Tibial nerve (tissue), 4 donors: ENCODE data around the gene L3MBTL3. TPM values are rescaled to one million over a fixed set of nuclear protein-coding genes. Genes with fewer than 3 reads are reported as not detected.

Experiments
- DNase-seq, 2 donors: peaks; one replicate each; pipeline ENCODE4 v3.0.0-alpha.2; 2019; ENCODE audit warnings: low spot score in 2 of 2
- H3K27ac ChIP-seq, 4 donors: fragments of 200-600 bp; sonication (generic) in 3 of 4; one replicate each; pipeline ENCODE4 v1.5.1; 2017 to 2019; ENCODE audit warnings: mild to moderate bottlenecking in 1 of 4
- H3K27me3 ChIP-seq, 2 donors: fragments of 200-600 bp; sonication (generic) in 1 of 2; one replicate each; pipeline versions ENCODE4 v1.5.1 to v1.6.0; 2017 to 2019
- H3K36me3 ChIP-seq, 3 donors: fragments of 200-600 bp; sonication (generic); one replicate each; pipeline ENCODE4 v1.5.1; 2018 to 2019
- H3K4me1 ChIP-seq, 4 donors: fragments of 200-600 bp; sonication (generic) in 3 of 4; one replicate each; pipeline ENCODE4 v1.5.1; 2017 to 2019
- H3K4me3 ChIP-seq, 4 donors: fragments of 200-600 bp; sonication (generic) in 3 of 4; one replicate each; pipeline ENCODE4 v1.5.1; 2017 to 2019; ENCODE audit warnings: mild to moderate bottlenecking in 1 of 4, moderate library complexity in 1 of 4
- H3K9me3 ChIP-seq, 4 donors: fragments of 200-600 bp; sonication (generic) in 3 of 4; one replicate each; pipeline ENCODE4 v1.5.1; 2017 to 2019
- CTCF ChIP-seq, 5 experiments: fragments of 200-600 bp in 3 of 5; fragments of 450-650 bp in 2 of 5; sonication (generic) in 3 of 5; IDR thresholded peaks; one replicate each; pipeline ENCODE4 v1.5.1; 2016 to 2019; ENCODE audit warnings: antibody characterized with exemption in 5 of 5, mild to moderate bottlenecking in 3 of 5, moderate library complexity in 2 of 5
- EP300 ChIP-seq, 2 donors: sonication (generic); formaldehyde crosslinking; IDR thresholded peaks; one replicate each; pipeline ENCODE4 v1.6.1; 2017; ENCODE audit warnings: antibody characterized with exemption in 2 of 2, mild to moderate bottlenecking in 1 of 2
- POLR2A ChIP-seq, 2 donors: fragments of 450-650 bp; IDR thresholded peaks; one replicate each; pipeline ENCODE4 v1.6.1; 2017; ENCODE audit warnings: antibody characterized with exemption in 2 of 2, mild to moderate bottlenecking in 2 of 2, moderate library complexity in 2 of 2
- WGBS, 2 donors: methylation state at CpG; one replicate each; pipeline ENCODE4 v1.1.5; 2018; 5-methylcytosine and 5-hydroxymethylcytosine counted together
- total RNA-seq, 4 donors: library from RNA; depleted of rRNA; stranded (reverse); fragments of >200 nt; gene quantifications; one replicate each; pipeline ENCODE4 v1.1.0, GENCODE V29; 2016

L3MBTL3 gene
- total RNA-seq, 4 donors from 2014 or later, result 12.3 to 17.3 (median 14.4) TPM

- DNase-seq, result no peak
- peaks cover 0 to 19% (median 0%) of the 10 kb centered on the region in 4 donors for H3K9me3 ChIP-seq
- WGBS, 2 donors, result 51 to 59% methylated on average over 2 of the region's 2 CpGs
- H3K27ac ChIP-seq, result no peak overlapping the region
- H3K36me3 ChIP-seq, result no peaks in the 10 kb centered on the region
- H3K4me3 ChIP-seq, result no peak overlapping the region
- no peaks in the 10 kb centered on the region for H3K4me1 ChIP-seq
- no peaks in the 10 kb centered on the region for H3K27me3 ChIP-seq
- TF ChIP-seq POLR2A (IDR thresholded peaks at IDR 0.05) (no peak), EP300 (IDR thresholded peaks at IDR 0.05) (no peak), CTCF (IDR thresholded peaks at IDR 0.05) (no peak)
Observed at GRCh38 chr6:129981598-129981997, 36.8 kb upstream of the L3MBTL3 start.

- Histone ChIP-seq H3K4me3 (no peak overlapping the region), H3K27me3 (no peaks in the 10 kb centered on the region), H3K9me3 (no peaks in the 10 kb centered on the region), H3K36me3 (no peaks in the 10 kb centered on the region), H3K27ac (no peak overlapping the region), H3K4me1 (no peaks in the 10 kb centered on the region)
- TF ChIP-seq EP300 (IDR thresholded peaks at IDR 0.05), result no peak
- TF ChIP-seq CTCF (IDR thresholded peaks at IDR 0.05), result no peak
- TF ChIP-seq POLR2A (IDR thresholded peaks at IDR 0.05), result no peak
- WGBS, 2 donors, result 65 to 76% methylated on average over 1 of the region's 1 CpG
- no peak for DNase-seq
Observed at GRCh38 chr6:129989396-129989795, 29.0 kb upstream of the L3MBTL3 start.

- no peaks in the 10 kb centered on the region for H3K36me3 ChIP-seq
- DNase-seq, result no peak
- H3K27me3 ChIP-seq, result no peaks in the 10 kb centered on the region
- no peak overlapping the region for H3K27ac ChIP-seq
- no peaks in the 10 kb centered on the region for H3K4me1 ChIP-seq
- no peak overlapping the region for H3K4me3 ChIP-seq
- TF ChIP-seq EP300 (IDR thresholded peaks at IDR 0.05) (no peak), POLR2A (IDR thresholded peaks at IDR 0.05) (no peak), CTCF (IDR thresholded peaks at IDR 0.05) (no peak)
- no peaks in the 10 kb centered on the region for H3K9me3 ChIP-seq
- 63% methylated on average over 3 of the region's 3 CpGs for WGBS, 2 donors
Observed at GRCh38 chr6:129992881-129993280, 25.5 kb upstream of the L3MBTL3 start.

- Histone ChIP-seq H3K27me3 (no peaks in the 10 kb centered on the region), H3K27ac (no peak overlapping the region), H3K4me3 (no peak overlapping the region), H3K36me3 (no peaks in the 10 kb centered on the region), H3K9me3 (no peaks in the 10 kb centered on the region), H3K4me1 (no peaks in the 10 kb centered on the region)
- 77 to 86% methylated on average over 4 of the region's 4 CpGs for WGBS, 2 donors
- DNase-seq, result no peak
- TF ChIP-seq EP300 (IDR thresholded peaks at IDR 0.05), result no peak
- no peak for TF ChIP-seq CTCF (IDR thresholded peaks at IDR 0.05)
- TF ChIP-seq POLR2A (IDR thresholded peaks at IDR 0.05), result no peak
Observed at GRCh38 chr6:129994410-129994809, 24.0 kb upstream of the L3MBTL3 start.

GRCh38 chr6:129996387-129996786 is 22.0 kb upstream of the L3MBTL3 start:
- Histone ChIP-seq H3K36me3 (no peaks in the 10 kb centered on the region), H3K4me3 (no peak overlapping the region), H3K27ac (no peak overlapping the region), H3K9me3 (no peaks in the 10 kb centered on the region), H3K27me3 (no peaks in the 10 kb centered on the region), H3K4me1 (no peaks in the 10 kb centered on the region)
- WGBS, 2 donors, result 67 to 69% methylated on average over 6 of the region's 6 CpGs
- TF ChIP-seq CTCF (IDR thresholded peaks at IDR 0.05), result no peak
- TF ChIP-seq POLR2A (IDR thresholded peaks at IDR 0.05), result no peak
- no peak for TF ChIP-seq EP300 (IDR thresholded peaks at IDR 0.05)
- no peak for DNase-seq
